Measurements from ENCODE around the gene BPIFB4. TPM values are rescaled to one million over a fixed set of nuclear protein-coding genes. Genes with fewer than 3 reads are reported as not detected.

BPIFB4 gene
- total and polyA plus RNA-seq, 2 of the 4 experiments (the other 2 are of a cell fraction) = not detected

DNA sequence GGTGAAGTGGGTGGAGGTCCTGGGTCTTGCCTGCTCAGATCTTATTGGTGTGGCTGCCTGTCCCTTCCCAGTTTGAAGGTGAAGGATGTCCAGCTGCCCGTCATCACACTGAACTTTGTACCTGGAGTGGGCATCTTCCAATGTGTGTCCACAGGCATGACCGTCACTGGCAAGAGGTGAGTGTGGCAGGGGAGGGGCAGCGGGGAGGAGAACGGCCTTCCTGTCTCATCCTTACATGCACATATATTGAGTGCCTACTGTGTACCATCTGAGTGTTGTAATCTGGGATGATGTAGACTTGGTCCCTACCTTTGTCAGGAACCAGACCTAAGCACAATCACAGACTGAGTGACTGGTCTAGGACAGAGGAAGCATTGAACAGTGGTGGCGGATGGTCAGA lies 45.3 kb upstream of the BPIFB4 start:
- no peak overlapping the region for H3K14ac ChIP-seq (replicated peaks; ENCODE audit: low read depth, low read length)
- H3K9ac ChIP-seq (ENCODE audit: low read depth, low read length) = no peak overlapping the region
- dilution Hi-C loops (cut with HindIII; ENCODE audit: low sequenced_read_pairs, unreplicated experiment) (no loop called here), in situ Hi-C loops (cut with MboI; ENCODE audit: low sequenced_read_pairs) (no loop called here), intact Hi-C loops (cut with micrococcal nuclease) (no loop called here)
- no CpG with 5 or more reads among the region's 5 CpGs for WGBS, 2 experiments (ENCODE audit: extremely low coverage in 2 of 2, insufficient read length in 1 of 2)
- ATAC-seq (ENCODE audit: low read depth) (no peak), DNase-seq (no peak)
- H2AK9ac ChIP-seq (replicated peaks; ENCODE audit: low read depth, low read length, poor library complexity) = no peak overlapping the region
- POLR2A ChIA-PET (ENCODE audit: unreplicated experiment) = no interaction called here
- no peaks in the 10 kb centered on the region for H3K36me3 ChIP-seq (ENCODE audit: control insufficient read depth, insufficient read depth, low read length)
- no peak overlapping the region for H2BK5ac ChIP-seq (ENCODE audit: low read depth, low read length, poor library complexity, severe bottlenecking)
- no peak overlapping the region for H2BK120ac ChIP-seq (ENCODE audit: low read depth, low read length)
- H3K18ac ChIP-seq (ENCODE audit: low read depth, low read length) = no peak overlapping the region
- BruUV-seq (replicated peaks) = no TSS peak
- no peak overlapping the region for H2AFZ ChIP-seq (replicated peaks; ENCODE audit: low read length, poor library complexity)
- no peaks in the 10 kb centered on the region; the same call in 1 of the 2 replicates for H3K27me3 ChIP-seq (ENCODE audit: control insufficient read depth, insufficient read depth, low read length)
- H3K9me1 ChIP-seq (ENCODE audit: insufficient read depth, low read length) = no peaks in the 10 kb centered on the region
- no peak overlapping the region for H4K5ac ChIP-seq (ENCODE audit: low read depth, low read length)
- no peak overlapping the region for H2AK5ac ChIP-seq (ENCODE audit: low read depth, low read length)
- no peak overlapping the region for H3K56ac ChIP-seq (ENCODE audit: extremely low read depth, insufficient read depth, low read length)
- H4K8ac ChIP-seq (ENCODE audit: low read depth in 2 of 2, low read length in 2 of 2) = no peak overlapping the region
- H2BK15ac ChIP-seq (ENCODE audit: low read depth, low read length) = no peak overlapping the region
- H3K4ac ChIP-seq (ENCODE audit: low read depth, low read length) = no peak overlapping the region
- no peaks in the 10 kb centered on the region for H4K20me1 ChIP-seq (ENCODE audit: insufficient read depth, low read length)
- CTCF ChIA-PET = no interaction called here
- no peak overlapping the region for H4K91ac ChIP-seq (ENCODE audit: insufficient read depth, low read depth, low read length)
- no peaks in the 10 kb centered on the region for H3K4me1 ChIP-seq (ENCODE audit: control insufficient read depth, insufficient read depth, low read length)
- no peak overlapping the region for H3K23ac ChIP-seq (ENCODE audit: low read depth, low read length)
- H2BK20ac ChIP-seq (ENCODE audit: low read depth, low read length) = no peak overlapping the region
- TF ChIP-seq MAFK (IDR thresholded peaks at IDR 0.05; ENCODE audit: low read depth, low read length) (no peak), POLR2A (IDR thresholded peaks at IDR 0.05; ENCODE audit: low read depth, low read length) (no peak), RAD21 (IDR thresholded peaks at IDR 0.05; ENCODE audit: low read length) (no peak), CHD1 (IDR thresholded peaks at IDR 0.05; ENCODE audit: low read depth, low read length) (no peak), MXI1 (IDR thresholded peaks at IDR 0.05; ENCODE audit: borderline replicate concordance, low read depth, low read length) (no peak), MAZ (IDR thresholded peaks at IDR 0.05; ENCODE audit: borderline replicate concordance, low read depth, low read length) (no peak), NFE2L2 (IDR thresholded peaks at IDR 0.05; ENCODE audit: low read depth, low read length) (no peak), RFX5 (IDR thresholded peaks at IDR 0.05; ENCODE audit: low read depth, low read length) (no peak), RCOR1 (IDR thresholded peaks at IDR 0.05; ENCODE audit: insufficient replicate concordance, low read length) (no peak), SMC3 (IDR thresholded peaks at IDR 0.05; ENCODE audit: low read depth, low read length) (no peak)
- TF ChIP-seq, protein P1, sequence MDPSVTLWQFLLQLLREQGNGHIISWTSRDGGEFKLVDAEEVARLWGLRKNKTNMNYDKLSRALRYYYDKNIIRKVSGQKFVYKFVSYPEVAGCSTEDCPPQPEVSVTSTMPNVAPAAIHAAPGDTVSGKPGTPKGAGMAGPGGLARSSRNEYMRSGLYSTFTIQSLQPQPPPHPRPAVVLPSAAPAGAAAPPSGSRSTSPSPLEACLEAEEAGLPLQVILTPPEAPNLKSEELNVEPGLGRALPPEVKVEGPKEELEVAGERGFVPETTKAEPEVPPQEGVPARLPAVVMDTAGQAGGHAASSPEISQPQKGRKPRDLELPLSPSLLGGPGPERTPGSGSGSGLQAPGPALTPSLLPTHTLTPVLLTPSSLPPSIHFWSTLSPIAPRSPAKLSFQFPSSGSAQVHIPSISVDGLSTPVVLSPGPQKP (IDR thresholded peaks at IDR 0.05; ENCODE audit: borderline replicate concordance, low read depth, low read length) = no peak
- TF ChIP-seq, protein P2, sequence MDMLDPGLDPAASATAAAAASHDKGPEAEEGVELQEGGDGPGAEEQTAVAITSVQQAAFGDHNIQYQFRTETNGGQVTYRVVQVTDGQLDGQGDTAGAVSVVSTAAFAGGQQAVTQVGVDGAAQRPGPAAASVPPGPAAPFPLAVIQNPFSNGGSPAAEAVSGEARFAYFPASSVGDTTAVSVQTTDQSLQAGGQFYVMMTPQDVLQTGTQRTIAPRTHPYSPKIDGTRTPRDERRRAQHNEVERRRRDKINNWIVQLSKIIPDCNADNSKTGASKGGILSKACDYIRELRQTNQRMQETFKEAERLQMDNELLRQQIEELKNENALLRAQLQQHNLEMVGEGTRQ (IDR thresholded peaks at IDR 0.05; ENCODE audit: low read depth, low read length) = no peak
- TF ChIP-seq, protein P3, sequence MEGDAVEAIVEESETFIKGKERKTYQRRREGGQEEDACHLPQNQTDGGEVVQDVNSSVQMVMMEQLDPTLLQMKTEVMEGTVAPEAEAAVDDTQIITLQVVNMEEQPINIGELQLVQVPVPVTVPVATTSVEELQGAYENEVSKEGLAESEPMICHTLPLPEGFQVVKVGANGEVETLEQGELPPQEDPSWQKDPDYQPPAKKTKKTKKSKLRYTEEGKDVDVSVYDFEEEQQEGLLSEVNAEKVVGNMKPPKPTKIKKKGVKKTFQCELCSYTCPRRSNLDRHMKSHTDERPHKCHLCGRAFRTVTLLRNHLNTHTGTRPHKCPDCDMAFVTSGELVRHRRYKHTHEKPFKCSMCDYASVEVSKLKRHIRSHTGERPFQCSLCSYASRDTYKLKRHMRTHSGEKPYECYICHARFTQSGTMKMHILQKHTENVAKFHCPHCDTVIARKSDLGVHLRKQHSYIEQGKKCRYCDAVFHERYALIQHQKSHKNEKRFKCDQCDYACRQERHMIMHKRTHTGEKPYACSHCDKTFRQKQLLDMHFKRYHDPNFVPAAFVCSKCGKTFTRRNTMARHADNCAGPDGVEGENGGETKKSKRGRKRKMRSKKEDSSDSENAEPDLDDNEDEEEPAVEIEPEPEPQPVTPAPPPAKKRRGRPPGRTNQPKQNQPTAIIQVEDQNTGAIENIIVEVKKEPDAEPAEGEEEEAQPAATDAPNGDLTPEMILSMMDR (conservative IDR thresholded peaks at IDR 0.05; ENCODE audit: low read depth, low read length) = no peak
- no peak overlapping the region for H3K4me3 ChIP-seq (ENCODE audit: insufficient read depth, low read depth, low read length)
- no peaks in the 10 kb centered on the region for H3K79me1 ChIP-seq (ENCODE audit: low read depth in 1 of 2, low read length in 2 of 2)
- no peak overlapping the region for H3K27ac ChIP-seq (ENCODE audit: insufficient read depth, low read length)
- no peaks in the 10 kb centered on the region for H3K9me3 ChIP-seq (ENCODE audit: control insufficient read depth, insufficient read depth, low read length)
- no peak overlapping the region for H3K4me2 ChIP-seq (ENCODE audit: low read depth, low read length)

Data from IMR-90 (cell line).